COLO829 (cell line): ENCODE data around the gene CPHXL2.

Experiments used
- DNase-seq: peaks from one replicate; pipeline ENCODE4 v3.0.0; 2012; ENCODE audit warnings: low spot score

The CPHXL2 gene

GRCh38 chr16:75640598-75640997 is 36.2 kb downstream of the CPHXL2 start:
- DNase-seq, result no peak

GRCh38 chr16:75635036-75635435 is 41.8 kb downstream of the CPHXL2 start:
- DNase-seq, result no peak

DNA sequence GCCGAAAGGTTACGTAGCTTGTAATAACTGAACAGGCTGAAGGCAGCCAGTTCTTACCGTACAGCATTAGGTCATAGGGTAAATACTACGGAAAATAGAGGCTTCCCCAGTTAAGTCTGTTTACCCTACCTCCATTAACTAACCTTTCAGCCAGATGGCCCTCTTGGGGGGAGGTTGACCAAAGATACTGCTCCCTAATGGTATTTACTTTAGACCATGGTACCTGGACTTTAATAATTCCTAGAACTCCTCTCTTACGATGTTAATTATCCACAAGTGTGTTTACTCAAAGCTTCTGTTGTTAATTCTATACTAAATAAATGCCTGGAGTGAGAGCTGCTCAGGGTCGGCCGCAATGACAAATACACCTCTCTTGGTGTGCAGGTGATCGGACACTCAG is 44.0 kb downstream of the CPHXL2 start:
- DNase-seq, result no peak

GRCh38 chr16:75630052-75630451 is 46.8 kb downstream of the CPHXL2 start:
- DNase-seq, result no peak

DNA sequence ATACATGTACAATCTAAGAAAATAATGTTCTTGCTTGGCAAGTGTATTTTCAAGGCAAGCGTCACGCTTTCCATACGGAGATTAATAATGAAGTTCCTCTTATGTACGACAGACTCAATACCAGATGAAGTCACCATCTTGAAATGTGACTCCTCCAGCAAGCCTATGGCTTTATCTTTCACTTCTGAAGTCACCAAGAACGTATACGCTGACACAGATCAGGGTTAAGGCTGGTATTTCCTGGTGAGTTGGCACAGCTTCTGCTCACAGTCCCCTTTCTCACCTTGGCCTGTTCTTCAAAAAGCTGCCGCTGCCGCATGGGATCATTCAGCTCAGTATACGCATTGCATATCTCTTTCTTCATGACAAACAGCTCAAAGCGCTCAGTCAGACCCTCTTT is 47.7 kb downstream of the CPHXL2 start:
- DNase-seq, result no peak

- DNase-seq, result no peak
These were observed 48.5 kb downstream of the CPHXL2 start for GRCh38 chr16:75628351-75628750.

- DNase-seq, result peak; percentile 62
These were observed 49.0 kb downstream of the CPHXL2 start for GRCh38 chr16:75627851-75628250.

DNA sequence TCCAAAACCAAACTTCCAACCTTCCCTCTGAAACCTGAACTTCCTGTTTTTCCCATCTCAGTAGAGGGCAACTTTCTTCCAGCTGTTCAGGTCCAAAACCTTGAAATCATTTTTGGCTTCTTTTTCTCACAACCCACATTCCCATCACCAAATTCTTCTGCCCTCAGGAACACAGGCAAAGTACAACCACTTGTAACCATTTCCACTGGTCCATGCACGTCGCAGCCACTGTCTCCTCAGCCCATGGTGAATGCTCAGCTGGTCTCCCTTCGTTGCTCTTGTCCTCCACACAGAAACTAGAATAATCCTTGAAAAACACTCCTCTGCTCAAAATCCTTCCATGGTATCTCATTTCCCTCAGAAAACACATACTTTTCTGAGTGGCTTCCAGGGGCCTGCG is 50.0 kb downstream of the CPHXL2 start:
- no peak for DNase-seq

- no peak for DNase-seq
These were observed 51.9 kb downstream of the CPHXL2 start for GRCh38 chr16:75624921-75625334.

GRCh38 chr16:75622761-75623605 is 53.8 kb downstream of the CPHXL2 start, which contains the start of gene ADAT1:
ADAT1 (minus strand) TSS chr16:75623281; CDS start chr16:75620799, 2,482 bp downstream.
- DNase-seq, result peak; percentile 65

DNA sequence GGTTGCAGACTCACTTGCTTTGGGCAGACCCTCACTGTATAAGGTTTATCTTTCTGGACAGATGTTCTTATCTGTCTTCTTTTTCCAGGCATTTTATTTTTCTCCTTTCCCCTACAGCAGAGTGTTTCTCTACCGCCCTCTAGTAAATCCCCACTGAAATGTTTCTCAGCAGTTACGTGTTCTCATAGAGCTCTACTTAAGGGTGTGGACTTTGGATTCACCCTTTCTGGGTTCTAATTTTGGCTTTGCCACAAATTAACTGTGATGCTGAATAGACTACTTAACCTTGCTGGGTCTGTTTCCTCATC is 55.7 kb downstream of the CPHXL2 start:
- DNase-seq, result no peak

- DNase-seq, result no peak
These were observed 56.3 kb downstream of the CPHXL2 start for GRCh38 chr16:75620326-75621169.

GRCh38 chr16:75618780-75619179 is 58.0 kb downstream of the CPHXL2 start:
- DNase-seq, result no peak

- no peak for DNase-seq
These were observed 59.7 kb downstream of the CPHXL2 start for GRCh38 chr16:75617121-75617520.

- DNase-seq, result no peak
These were observed 60.2 kb downstream of the CPHXL2 start for GRCh38 chr16:75616521-75617010.

DNA sequence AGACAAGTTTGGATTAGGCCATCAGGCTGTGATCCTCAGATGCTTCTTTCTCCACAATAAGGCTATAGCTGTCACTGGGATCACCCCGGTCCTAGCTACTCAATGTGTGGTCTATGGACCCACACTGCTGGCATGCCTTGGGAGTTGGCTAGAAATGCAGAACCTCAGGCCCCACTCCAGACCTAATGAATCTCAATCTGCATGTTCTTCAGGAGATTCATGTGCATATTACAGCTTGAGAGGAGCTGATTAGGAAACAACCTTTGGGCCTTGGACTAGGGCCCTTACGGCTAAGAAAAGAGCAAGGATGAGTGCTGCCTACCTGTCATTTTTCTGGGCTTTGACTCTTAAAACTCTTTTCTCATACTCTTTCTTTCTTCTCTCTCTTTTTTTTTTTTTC is 61.2 kb downstream of the CPHXL2 start:
- DNase-seq, result no peak

GRCh38 chr16:75614066-75614897 is 62.5 kb downstream of the CPHXL2 start:
- no peak for DNase-seq
